Measurements from ENCODE around the gene KIF26B.

Gene KIF26B

GRCh38 chr1:245488346-245489129, 333.8 kb downstream of the KIF26B start:
- no peaks in the 10 kb centered on the region for H3K9me3 ChIP-seq (ENCODE audit: control insufficient read depth, insufficient read depth, low read depth, low read length)
- H3K9ac ChIP-seq (ENCODE audit: low read length) = no peak overlapping the region
- H3K27me3 ChIP-seq (ENCODE audit: control insufficient read depth, insufficient read depth, low read length) = no peaks in the 10 kb centered on the region
- no peak overlapping the region for H3K4me3 ChIP-seq (ENCODE audit: low read depth, low read length)
- peaks cover 23% of the 10 kb centered on the region for H3K4me1 ChIP-seq (ENCODE audit: control insufficient read depth, insufficient read depth, low read length)
- no peak overlapping the region for H3K27ac ChIP-seq (ENCODE audit: low read depth, low read length)
- no peaks in the 10 kb centered on the region for H3K36me3 ChIP-seq (ENCODE audit: control insufficient read depth, insufficient read depth, low read length)

DNA sequence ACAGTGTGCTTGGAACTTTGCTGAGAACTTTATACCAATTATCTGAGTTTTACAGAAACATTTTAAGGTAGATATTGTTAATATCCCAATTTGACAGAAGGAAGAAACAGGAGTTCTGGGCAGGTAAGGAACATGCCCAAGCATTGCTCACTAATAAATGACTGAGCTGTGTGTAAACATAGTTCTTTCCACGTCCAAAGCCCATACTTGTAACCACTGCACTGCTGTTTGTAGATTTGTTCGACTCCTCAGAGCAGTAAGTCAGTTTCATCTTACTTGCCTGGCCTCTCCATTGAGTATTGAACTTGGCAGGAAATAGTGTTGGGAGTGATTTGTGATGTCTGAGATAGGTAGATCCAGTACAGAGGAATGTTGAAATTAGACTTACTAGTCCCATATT, 335.1 kb downstream of the KIF26B start:
- Histone ChIP-seq H3K4me3 (ENCODE audit: low read depth, low read length) (no peak overlapping the region), H3K9ac (ENCODE audit: low read length) (no peak overlapping the region), H3K9me3 (ENCODE audit: control insufficient read depth, insufficient read depth, low read depth, low read length) (peaks cover 2% of the 10 kb centered on the region; the same call in 1 of the 2 replicates)

DNA sequence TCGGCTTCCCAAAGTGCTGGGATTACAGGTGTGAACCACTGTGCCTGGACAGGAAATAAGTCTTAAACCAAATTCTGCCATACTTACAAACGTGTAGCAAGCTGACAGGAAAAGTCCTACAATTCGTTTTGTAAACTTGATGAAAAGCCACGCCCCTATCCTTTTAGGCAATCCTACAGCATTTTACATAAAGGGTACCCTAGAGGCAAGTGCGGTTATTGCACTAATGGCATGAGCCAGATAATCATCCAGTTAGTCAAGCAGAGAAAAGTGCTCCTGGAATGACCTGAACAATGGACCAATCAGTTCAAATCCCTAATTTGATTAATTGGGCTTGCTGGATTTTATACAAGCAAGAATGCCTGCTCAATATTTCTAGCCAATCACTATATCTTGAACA, 338.2 kb downstream of the KIF26B start:
- no peak overlapping the region for H3K27ac ChIP-seq (ENCODE audit: low read depth, low read length)
- no peak overlapping the region for H3K9ac ChIP-seq (ENCODE audit: low read length)
- no peaks in the 10 kb centered on the region for H3K27me3 ChIP-seq (ENCODE audit: control insufficient read depth, insufficient read depth, low read length)
- H3K36me3 ChIP-seq (ENCODE audit: control insufficient read depth, insufficient read depth, low read length) = no peaks in the 10 kb centered on the region
- peaks cover 13% of the 10 kb centered on the region; the same call in 1 of the 2 replicates for H3K4me1 ChIP-seq (ENCODE audit: control insufficient read depth, insufficient read depth, low read length)
- H3K4me3 ChIP-seq (ENCODE audit: low read depth, low read length) = no peak overlapping the region
- H3K9me3 ChIP-seq (ENCODE audit: control insufficient read depth, insufficient read depth, low read depth, low read length) = peaks cover 10% of the 10 kb centered on the region

More for the DNA sequence above, 335.1 kb downstream of the KIF26B start:
- H3K27ac ChIP-seq (ENCODE audit: low read depth, low read length) = no peak overlapping the region
- H3K4me1 ChIP-seq (ENCODE audit: control insufficient read depth, insufficient read depth, low read length) = peaks cover 13% of the 10 kb centered on the region; the same call in 1 of the 2 replicates
- no peaks in the 10 kb centered on the region for H3K27me3 ChIP-seq (ENCODE audit: control insufficient read depth, insufficient read depth, low read length)
- no peaks in the 10 kb centered on the region for H3K36me3 ChIP-seq (ENCODE audit: control insufficient read depth, insufficient read depth, low read length)

DNA sequence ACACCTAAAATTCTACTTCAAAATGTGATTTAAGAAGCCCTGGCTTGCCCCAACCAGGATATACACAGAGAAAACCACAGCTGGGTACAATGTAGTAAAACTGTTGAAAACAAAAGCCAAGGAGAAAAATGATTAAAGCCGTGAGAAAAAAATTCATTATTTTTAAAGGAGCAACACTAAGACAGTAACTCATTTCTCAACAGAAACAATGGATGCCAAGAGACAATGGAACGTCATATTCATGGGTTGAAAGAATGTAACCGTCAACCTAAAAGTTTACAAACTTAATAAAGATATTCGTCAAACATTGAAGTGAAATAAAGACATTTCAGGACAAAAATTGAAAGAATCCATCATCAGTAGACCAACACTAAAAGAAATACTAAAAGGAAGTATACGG, 340.9 kb downstream of the KIF26B start:
- H3K36me3 ChIP-seq (ENCODE audit: control insufficient read depth, insufficient read depth, low read length) = no peaks in the 10 kb centered on the region
- no peak overlapping the region for H3K4me3 ChIP-seq (ENCODE audit: low read depth, low read length)
- no peak overlapping the region for H3K9ac ChIP-seq (ENCODE audit: low read length)
- peaks cover 10% of the 10 kb centered on the region for H3K9me3 ChIP-seq (ENCODE audit: control insufficient read depth, insufficient read depth, low read depth, low read length)
- H3K27ac ChIP-seq (ENCODE audit: low read depth, low read length) = no peak overlapping the region
- H3K27me3 ChIP-seq (ENCODE audit: control insufficient read depth, insufficient read depth, low read length) = no peaks in the 10 kb centered on the region
- no peaks in the 10 kb centered on the region; the same call in 1 of the 2 replicates for H3K4me1 ChIP-seq (ENCODE audit: control insufficient read depth, insufficient read depth, low read length)

GRCh38 chr1:245500546-245500945, 345.8 kb downstream of the KIF26B start:
- H3K4me1 ChIP-seq (ENCODE audit: control insufficient read depth, insufficient read depth, low read length) = no peaks in the 10 kb centered on the region; the same call in 1 of the 2 replicates
- H3K27me3 ChIP-seq (ENCODE audit: control insufficient read depth, insufficient read depth, low read length) = no peaks in the 10 kb centered on the region
- H3K27ac ChIP-seq (ENCODE audit: low read depth, low read length) = no peak overlapping the region
- 0 out of 2 replicates have a peak, but pooled peaks cover under 1% of the 10 kb centered on the region for H3K9me3 ChIP-seq (ENCODE audit: control insufficient read depth, insufficient read depth, low read depth, low read length)
- no peak overlapping the region for H3K4me3 ChIP-seq (ENCODE audit: low read depth, low read length)
- H3K9ac ChIP-seq (ENCODE audit: low read length) = no peak overlapping the region
- no peaks in the 10 kb centered on the region for H3K36me3 ChIP-seq (ENCODE audit: control insufficient read depth, insufficient read depth, low read length)

GRCh38 chr1:245501633-245502032, 346.8 kb downstream of the KIF26B start:
- Histone ChIP-seq H3K36me3 (ENCODE audit: control insufficient read depth, insufficient read depth, low read length) (no peaks in the 10 kb centered on the region), H3K4me1 (ENCODE audit: control insufficient read depth, insufficient read depth, low read length) (no peaks in the 10 kb centered on the region; the same call in 1 of the 2 replicates), H3K4me3 (ENCODE audit: low read depth, low read length) (no peak overlapping the region), H3K9me3 (ENCODE audit: control insufficient read depth, insufficient read depth, low read depth, low read length) (no peaks in the 10 kb centered on the region), H3K9ac (ENCODE audit: low read length) (no peak overlapping the region), H3K27ac (ENCODE audit: low read depth, low read length) (no peak overlapping the region), H3K27me3 (ENCODE audit: control insufficient read depth, insufficient read depth, low read length) (no peaks in the 10 kb centered on the region)

GRCh38 chr1:245503548-245503947, 348.8 kb downstream of the KIF26B start:
- Histone ChIP-seq H3K36me3 (ENCODE audit: control insufficient read depth, insufficient read depth, low read length) (no peaks in the 10 kb centered on the region), H3K4me3 (ENCODE audit: low read depth, low read length) (no peak overlapping the region), H3K27ac (ENCODE audit: low read depth, low read length) (no peak overlapping the region), H3K9me3 (ENCODE audit: control insufficient read depth, insufficient read depth, low read depth, low read length) (no peaks in the 10 kb centered on the region), H3K27me3 (ENCODE audit: control insufficient read depth, insufficient read depth, low read length) (no peaks in the 10 kb centered on the region), H3K9ac (ENCODE audit: low read length) (no peak overlapping the region), H3K4me1 (ENCODE audit: control insufficient read depth, insufficient read depth, low read length) (no peaks in the 10 kb centered on the region; the same call in 1 of the 2 replicates)

DNA sequence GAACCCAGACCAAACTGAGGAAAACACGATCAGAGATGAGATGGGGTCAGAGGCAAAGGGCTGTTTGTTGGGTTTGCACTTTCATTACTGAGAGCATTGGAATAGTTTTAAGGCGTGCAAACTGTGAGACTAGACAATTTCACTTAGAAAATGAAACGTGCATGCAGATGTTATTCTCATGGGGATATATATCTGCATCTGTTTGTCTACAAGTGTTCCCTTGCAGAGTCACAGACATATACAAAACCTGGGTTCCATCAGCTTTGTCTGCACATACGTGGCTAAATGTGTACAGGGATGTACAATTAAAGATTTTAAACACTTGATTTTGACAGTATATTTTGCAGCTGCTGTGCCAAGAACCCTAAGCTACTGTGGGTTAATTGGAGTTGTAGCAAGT, 355.4 kb downstream of the KIF26B start:
- Histone ChIP-seq H3K36me3 (ENCODE audit: control insufficient read depth, insufficient read depth, low read length) (no peaks in the 10 kb centered on the region), H3K27ac (ENCODE audit: low read depth, low read length) (no peak overlapping the region), H3K9ac (ENCODE audit: low read length) (no peak overlapping the region), H3K4me1 (ENCODE audit: control insufficient read depth, insufficient read depth, low read length) (peaks cover 19% of the 10 kb centered on the region), H3K27me3 (ENCODE audit: control insufficient read depth, insufficient read depth, low read length) (no peaks in the 10 kb centered on the region), H3K4me3 (ENCODE audit: low read depth, low read length) (no peak overlapping the region), H3K9me3 (ENCODE audit: control insufficient read depth, insufficient read depth, low read depth, low read length) (no peaks in the 10 kb centered on the region)

DNA sequence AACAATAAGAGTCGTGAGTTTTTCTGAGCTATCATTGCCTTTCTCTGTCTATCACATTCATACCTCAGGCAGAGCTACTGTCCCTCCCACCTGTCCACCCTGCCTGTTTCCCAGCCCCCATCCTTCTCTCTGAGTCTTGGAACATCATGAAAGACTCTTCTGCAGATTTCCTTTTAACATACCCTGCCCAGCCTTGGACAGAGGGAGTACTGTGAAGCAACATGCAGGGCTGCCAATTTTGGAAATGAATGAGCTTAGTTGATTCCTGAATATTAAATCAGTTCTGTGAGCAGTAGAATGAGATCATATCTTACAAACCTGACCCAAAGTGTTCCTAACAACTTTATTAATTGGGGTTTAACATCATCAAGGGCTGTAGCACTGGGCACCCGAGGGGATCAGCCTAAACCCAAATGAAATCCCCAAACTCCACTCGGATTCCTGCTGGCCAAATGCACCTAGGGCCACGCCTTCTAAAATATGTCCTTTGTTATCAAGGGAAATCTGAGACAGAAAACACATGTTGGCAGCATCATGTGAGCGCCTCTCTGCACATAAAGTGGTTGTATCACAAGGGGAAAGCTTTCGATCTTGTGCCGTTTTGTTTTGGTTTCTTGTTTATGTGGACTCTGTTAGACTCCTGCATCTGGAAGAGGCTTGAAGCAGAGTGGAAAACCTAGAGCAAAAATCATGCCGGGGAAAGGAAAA, 357.6 kb downstream of the KIF26B start:
- Histone ChIP-seq H3K36me3 (ENCODE audit: control insufficient read depth, insufficient read depth, low read length) (no peaks in the 10 kb centered on the region), H3K27me3 (ENCODE audit: control insufficient read depth, insufficient read depth, low read length) (no peaks in the 10 kb centered on the region), H3K9me3 (ENCODE audit: control insufficient read depth, insufficient read depth, low read depth, low read length) (no peaks in the 10 kb centered on the region), H3K4me1 (ENCODE audit: control insufficient read depth, insufficient read depth, low read length) (peaks cover 19% of the 10 kb centered on the region), H3K4me3 (ENCODE audit: low read depth, low read length) (no peak overlapping the region), H3K9ac (ENCODE audit: low read length) (no peak overlapping the region), H3K27ac (ENCODE audit: low read depth, low read length) (no peak overlapping the region)

DNA sequence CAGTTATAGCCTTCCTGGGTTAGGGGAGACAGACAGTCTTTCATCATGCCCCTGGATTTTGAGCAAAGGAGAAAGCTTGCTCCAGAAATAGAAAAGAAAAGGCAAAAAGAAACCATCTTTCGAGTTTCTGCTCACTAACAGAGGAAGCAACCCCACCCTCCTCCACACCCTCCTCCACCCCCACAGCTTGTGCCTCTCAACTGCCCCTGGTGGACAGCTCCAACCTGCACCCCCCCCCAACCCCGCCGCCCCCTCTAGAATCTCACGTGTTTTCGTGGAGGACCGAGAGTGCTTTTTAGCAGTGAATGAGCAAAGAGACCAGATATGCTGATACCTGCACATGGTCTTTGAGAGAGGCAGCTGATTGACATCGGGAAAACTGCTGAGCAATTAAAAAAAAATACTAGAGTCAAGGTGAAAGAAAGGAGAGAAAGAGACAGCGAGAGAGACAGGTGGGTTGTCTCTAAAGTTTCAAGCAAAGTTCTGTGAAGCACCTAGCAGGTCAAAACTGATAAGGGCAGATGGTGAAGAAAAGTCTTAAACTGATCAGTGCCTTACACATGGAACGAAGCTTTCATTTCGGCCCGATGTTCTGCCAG, 358.3 kb downstream of the KIF26B start:
- Histone ChIP-seq H3K9me3 (ENCODE audit: control insufficient read depth, insufficient read depth, low read depth, low read length) (no peaks in the 10 kb centered on the region), H3K4me3 (ENCODE audit: low read depth, low read length) (no peak overlapping the region), H3K36me3 (ENCODE audit: control insufficient read depth, insufficient read depth, low read length) (no peaks in the 10 kb centered on the region), H3K9ac (ENCODE audit: low read length) (no peak overlapping the region), H3K27ac (ENCODE audit: low read depth, low read length) (no peak overlapping the region), H3K4me1 (ENCODE audit: control insufficient read depth, insufficient read depth, low read length) (peaks cover 19% of the 10 kb centered on the region), H3K27me3 (ENCODE audit: control insufficient read depth, insufficient read depth, low read length) (no peaks in the 10 kb centered on the region)

DNA sequence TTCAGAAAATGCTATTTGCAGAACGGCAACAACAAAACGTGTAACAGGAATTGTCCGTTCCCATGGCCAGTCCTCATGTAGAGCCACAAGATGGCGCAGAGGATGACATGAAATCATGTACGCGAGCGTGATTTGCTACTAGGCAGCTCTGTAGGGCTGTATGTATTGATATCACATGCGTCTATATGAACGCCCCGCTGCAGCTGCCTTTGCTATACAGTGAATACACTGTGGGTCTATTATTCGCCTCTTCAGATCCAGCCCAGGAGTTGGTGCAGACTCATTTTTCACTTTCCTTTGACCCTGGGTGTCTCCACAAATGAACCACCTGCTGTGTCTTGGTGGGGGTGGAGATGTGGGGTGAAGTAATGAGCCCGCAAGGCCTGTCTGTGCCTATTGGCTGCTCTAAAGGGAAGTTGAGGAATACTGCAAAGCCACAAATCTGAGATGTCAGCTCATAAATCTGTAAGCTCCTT, 361.5 kb downstream of the KIF26B start:
- H3K9me3 ChIP-seq (ENCODE audit: control insufficient read depth, insufficient read depth, low read depth, low read length) = no peaks in the 10 kb centered on the region

More for the DNA sequence above, 361.5 kb downstream of the KIF26B start:
- no peaks in the 10 kb centered on the region for H3K36me3 ChIP-seq (ENCODE audit: control insufficient read depth, insufficient read depth, low read length)
- H3K27ac ChIP-seq (ENCODE audit: low read depth, low read length) = no peak overlapping the region
- no peaks in the 10 kb centered on the region for H3K27me3 ChIP-seq (ENCODE audit: control insufficient read depth, insufficient read depth, low read length)
- H3K4me3 ChIP-seq (ENCODE audit: low read depth, low read length) = no peak overlapping the region
- no peak overlapping the region for H3K9ac ChIP-seq (ENCODE audit: low read length)
- H3K4me1 ChIP-seq (ENCODE audit: control insufficient read depth, insufficient read depth, low read length) = peaks cover 15% of the 10 kb centered on the region; the same call in 1 of the 2 replicates

Data from HUES6 (cell line).